C1 segment of cervical spinal cord (tissue), 14 donors: ENCODE data around the gene PRPSAP1.

Source experiments
- DNase-seq, 14 donors: peaks; one replicate each; lab custom pipeline; 2025; lab: John Stamatoyannopoulos, UW

PRPSAP1 gene, protein sequence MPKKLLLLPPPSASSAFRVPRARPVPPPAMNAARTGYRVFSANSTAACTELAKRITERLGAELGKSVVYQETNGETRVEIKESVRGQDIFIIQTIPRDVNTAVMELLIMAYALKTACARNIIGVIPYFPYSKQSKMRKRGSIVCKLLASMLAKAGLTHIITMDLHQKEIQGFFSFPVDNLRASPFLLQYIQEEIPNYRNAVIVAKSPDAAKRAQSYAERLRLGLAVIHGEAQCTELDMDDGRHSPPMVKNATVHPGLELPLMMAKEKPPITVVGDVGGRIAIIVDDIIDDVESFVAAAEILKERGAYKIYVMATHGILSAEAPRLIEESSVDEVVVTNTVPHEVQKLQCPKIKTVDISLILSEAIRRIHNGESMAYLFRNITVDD

GRCh38 chr17:76353599-76354316 is at the start of gene PRPSAP1:
Gene PRPSAP1, minus strand, starts transcription at chr17:76353916. Its CDS starts 213 bp downstream, at chr17:76353703.
- peak; percentile 71 to 98 (median 92) for DNase-seq

DNA sequence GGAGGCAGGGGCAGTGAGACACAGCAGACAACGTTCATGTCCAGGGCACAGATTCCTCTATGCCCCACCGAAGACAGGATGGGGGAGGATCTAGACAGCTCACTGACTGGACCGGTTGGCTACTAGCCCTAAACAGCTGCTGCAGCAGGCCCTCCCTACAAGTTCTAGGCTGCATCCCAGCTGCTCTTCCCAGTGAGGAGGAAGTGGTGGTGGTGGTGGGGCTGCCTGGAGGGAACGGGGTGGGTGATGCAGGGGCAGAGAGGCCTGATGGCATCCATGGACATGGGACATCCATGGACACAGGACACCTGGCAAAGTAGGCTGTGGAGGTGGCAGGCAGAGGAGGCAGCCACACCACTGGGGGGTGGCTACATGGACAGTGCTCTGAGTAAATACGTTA is 49.0 kb upstream of the PRPSAP1 start:
- DNase-seq = no peak

GRCh38 chr17:76399175-76400172 is 45.8 kb upstream of the PRPSAP1 start:
- no peak for DNase-seq

DNA sequence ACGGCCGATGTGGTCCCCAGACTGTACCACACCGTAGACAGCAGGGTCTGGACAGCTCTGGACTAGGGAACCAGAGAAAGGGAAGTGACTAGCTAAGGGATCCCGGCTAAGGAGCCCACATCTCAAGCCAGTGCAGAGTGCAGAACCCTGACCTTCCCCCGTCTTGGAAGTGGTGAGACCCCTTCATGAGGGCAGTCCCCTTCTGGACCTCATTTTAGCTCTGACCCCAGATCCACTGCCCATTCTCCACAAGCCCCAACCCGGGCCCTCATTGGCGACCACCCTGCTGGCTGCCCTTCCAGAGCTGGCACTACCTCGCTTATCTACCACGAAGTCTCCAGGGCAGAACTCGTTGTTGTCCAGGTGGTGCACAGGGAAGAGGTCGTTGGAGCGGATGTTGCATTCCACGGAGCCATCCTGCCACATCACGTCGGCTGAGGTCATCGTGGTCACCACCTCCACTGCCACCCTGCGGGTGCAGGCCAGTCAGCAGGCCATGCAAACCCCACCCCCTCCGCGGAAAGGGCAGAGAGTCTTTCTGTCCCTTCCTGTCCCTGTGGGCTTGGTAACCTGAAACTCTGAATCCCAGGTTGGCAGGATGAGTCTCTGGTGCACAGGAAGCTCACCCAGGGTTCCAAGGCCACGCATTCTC is 44.9 kb upstream of the PRPSAP1 start:
- no peak for DNase-seq

DNA sequence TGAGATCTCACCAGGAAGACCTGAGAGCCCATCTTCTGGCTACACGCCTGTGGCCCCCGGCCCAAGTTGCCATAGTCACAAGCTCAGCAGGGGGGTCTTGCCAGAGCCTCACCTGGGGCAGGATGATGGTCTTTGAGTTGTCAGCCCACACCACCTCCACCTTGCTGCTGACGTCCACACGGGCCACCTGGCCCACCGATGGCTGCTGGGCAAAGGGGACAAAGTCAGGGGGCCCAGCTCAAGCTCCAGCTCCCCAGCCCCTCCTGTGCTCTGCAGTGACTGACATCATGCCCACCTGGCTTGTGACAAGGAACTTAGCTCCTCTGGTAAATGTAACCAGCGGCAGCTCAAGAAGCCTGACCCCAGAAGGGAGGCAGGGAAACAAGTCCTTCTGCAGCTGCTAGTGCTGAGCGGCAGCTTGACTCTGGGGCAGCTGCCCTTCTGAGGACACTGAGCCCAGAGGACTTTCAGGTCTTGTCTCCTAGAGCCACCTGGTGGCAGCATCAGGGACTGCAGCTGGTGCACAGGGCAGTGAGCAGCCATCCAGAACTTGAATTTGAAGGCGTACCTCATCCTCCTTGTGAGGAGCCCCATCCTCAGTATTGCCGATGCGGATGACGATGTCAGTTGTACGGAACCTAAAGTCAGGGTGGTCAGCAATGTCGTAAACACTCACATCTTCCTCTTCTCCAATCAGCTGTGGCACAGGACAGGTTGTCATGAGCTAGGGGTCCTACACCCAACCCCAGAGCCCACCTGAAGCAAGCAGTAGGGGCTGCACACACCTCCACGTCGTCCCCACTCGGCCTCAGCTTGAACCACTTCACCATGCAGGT is 44.2 kb upstream of the PRPSAP1 start:
- DNase-seq = peak in 13 of 14 donors; percentile 12 to 85 (median 68)

DNA sequence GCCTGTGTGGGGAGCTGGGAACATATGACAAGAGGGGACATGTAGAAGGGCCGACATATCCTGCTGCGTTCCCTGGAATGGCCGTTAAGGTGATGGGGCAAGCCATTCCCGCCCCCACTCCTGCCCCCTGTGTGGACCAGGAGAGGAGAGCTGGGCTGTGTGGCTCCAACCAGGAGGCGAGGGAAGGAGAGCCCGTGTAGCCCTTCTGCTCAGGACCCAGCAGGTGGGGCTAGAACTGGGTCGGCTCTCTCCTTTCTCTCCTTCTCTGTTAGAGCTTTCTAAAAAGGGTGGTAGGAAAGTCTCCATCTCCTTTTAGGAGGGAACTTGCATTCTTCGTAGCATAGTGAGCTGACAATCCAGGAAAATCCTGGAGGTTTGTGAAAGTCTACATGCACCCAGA is 43.5 kb upstream of the PRPSAP1 start:
- DNase-seq = no peak

DNA sequence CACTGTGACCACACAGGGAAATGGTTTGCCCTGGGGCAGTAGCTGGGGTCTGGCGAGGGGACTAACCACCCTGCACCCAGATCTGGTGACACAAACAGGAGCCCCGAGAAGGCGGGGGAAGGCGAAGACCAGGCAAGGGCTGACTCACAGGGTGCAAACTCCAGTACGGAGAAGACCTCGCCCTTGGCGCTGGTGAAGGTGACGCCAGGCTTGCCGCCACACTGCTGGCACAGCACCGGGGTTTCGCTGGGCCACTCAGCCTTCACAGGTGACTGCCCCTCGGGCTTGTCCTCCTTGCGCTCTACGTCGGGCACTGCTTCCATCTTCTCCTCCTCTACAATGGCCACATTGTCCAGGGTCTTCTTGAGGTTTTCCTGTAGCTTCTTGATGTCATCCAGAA is 42.3 kb upstream of the PRPSAP1 start:
- no peak for DNase-seq

DNA sequence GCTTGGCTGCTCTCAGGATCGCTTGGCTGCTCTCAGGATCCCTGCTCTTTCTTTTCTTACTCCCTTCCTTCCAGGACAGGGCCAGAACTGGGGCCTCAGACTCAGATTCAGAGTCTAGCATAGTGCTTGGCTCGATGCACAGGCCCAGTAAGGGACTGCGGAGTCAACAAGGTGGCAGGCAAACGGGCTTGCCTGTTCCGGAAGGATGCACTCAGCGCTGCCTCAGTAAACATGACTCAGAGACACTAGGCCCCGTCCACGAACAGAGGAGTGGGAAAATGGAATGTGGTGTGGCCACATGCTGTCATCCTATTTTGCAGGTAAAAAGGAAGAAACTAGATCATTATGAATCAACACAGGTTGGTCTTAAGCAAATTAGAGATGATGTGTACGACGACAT is 40.5 kb upstream of the PRPSAP1 start:
- DNase-seq = no peak

DNA sequence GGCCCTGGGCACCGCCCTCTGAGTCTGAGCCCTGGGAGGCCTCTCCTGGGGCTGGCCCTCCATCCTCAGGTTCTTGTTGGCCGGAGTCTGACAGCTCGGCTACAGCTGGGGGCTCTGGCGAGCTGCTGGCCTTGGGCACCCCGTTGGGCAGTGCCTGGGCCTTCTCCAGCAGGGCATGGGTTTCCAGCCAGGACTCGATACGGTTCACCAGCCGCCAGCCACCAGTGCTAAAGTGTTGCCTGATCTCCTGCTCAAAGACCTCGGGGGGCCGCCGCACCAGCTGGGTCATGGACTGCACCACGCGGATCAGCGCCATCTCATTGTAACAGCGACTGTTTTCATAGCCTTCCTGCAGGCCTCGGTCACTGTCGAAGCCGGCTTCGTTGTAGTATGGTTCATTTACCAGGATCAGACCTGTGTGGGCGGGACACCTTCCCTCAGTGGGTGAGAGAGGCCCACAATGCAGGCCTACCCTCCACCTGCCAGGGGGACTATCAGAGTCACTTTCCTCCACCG is 37.5 kb upstream of the PRPSAP1 start:
- no peak for DNase-seq

DNA sequence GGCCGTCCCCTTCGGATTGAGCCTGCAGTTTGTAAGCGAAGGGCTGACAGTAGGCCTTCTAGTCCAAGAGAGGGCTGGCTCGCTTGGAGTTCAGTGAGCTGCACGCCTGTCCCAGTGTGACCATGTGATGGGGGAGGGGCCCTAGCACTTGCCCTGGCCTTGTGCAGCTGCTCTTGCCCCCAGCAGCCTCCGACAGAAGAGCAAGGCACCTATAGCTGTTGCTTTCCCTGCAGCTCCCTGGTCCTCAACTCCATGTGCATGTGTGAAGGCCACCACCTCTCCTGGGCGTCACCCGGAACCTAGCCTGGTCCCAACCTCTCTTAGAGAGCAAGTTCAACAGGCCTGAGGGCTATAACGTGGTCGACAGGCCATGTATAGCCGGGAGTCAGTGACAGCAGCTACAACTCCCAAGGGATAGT is 36.3 kb upstream of the PRPSAP1 start:
- no peak for DNase-seq

DNA sequence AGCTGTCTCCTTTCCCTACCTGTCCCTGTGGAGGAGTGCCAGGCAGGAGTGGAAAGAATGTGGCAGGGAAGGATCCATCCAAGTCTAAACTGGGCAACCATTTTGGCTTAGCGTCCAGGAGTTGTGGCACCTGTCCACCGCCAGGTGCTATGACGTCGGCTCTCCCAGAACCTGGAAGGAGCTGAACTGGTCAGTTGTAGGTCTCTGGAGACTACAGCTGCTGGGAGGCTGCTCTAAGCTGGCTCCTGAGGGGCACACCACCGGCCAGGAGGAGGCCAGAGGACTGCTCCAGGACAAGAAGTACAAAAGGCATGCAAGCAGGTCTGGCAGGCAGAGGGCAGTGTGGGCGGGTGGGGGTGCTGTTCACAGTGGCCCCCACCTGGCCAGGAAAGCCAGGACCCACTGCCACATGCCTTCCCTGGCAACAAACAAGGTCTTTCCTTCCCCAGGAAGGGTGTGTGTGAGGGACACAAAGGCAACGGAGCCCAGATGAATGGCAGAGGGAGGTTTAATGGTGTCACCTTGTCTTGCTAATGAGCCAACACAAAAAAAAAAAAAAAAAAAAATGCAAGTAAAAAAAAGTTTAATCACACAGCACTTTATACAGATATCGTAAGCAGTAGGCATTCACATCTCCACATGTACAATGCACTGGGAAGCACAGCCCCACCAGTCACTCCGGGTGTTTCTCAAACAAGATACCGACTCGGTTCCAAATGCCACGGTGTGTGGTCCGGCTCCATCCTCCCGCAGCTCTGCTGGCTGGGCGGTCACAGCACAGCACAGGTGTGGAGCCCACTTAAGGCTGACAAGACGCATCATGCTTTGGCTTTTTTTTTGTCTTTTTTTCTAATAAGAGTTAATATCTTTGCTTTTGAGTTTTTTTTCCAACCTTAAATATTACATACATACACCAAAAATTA is 35.5 kb upstream of the PRPSAP1 start:
- DNase-seq = no peak

DNA sequence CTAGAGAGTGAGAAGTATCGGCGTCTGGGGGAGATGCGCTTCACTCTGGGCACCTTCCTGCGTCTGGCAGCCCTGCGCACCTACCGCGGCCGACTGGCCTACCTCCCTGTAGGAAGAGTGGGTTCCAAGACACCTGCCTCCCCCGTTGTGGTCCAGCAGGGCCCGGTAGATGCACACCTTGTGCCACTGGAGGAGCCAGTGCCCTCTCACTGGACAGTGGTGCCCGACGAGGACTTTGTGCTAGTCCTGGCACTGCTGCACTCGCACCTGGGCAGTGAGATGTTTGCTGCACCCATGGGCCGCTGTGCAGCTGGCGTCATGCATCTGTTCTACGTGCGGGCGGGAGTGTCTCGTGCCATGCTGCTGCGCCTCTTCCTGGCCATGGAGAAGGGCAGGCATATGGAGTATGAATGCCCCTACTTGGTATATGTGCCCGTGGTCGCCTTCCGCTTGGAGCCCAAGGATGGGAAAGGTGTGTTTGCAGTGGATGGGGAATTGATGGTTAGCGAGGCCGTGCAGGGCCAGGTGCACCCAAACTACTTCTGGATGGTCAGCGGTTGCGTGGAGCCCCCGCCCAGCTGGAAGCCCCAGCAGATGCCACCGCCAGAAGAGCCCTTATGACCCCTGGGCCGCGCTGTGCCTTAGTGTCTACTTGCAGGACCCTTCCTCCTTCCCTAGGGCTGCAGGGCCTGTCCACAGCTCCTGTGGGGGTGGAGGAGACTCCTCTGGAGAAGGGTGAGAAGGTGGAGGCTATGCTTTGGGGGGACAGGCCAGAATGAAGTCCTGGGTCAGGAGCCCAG is 33.5 kb upstream of the PRPSAP1 start:
- DNase-seq = no peak

GRCh38 chr17:76385892-76386786 is 32.4 kb upstream of the PRPSAP1 start:
- peak in 5 of 14 donors; percentile 21 to 47 (median 31) for DNase-seq

DNA sequence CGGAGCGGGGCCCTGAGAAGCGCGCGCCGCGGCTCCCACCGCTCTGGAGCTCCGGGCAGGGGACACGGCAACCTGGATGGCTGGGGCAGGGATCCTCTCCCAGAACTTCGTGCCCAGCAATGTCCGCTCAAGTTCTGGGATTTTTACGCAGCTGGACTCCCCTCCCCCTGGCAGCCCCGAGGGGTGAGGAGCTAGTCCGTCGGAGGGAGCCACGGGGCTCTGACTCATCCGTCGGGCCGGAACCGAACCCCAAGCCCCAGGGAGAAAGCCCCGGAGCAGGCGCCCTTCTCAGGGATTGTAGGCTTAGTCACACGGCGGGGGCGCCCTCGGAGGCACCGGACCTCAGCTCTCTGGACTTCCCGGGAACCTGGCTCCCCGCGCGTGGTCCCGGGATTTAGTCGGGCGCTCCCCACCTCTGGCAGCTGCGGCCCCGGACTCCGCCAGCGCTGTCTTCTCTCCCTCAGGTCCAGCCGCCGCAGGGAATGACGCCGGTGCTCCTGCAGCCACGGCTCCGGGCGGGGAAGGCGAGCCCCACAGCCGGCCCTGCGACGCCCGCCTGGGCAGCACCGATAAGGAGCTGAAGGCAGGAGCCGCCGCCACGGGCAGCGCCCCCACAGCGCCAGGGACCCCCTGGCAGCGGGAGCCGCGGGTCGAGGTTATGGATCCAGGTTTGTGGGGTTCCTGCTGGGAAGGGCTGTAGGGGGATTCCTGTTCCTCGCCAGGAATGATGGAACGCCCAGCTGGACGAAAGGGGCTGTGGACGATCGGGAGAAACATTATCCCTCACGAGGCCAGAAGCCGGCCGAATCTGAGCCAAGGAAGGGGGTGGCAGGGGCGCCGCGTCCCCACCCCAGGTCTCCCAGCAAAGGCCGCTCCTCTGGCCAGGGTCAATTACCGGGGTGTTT is 31.5 kb upstream of the PRPSAP1 start:
- DNase-seq = peak in 2 of 14 donors; percentile 19 to 43

DNA sequence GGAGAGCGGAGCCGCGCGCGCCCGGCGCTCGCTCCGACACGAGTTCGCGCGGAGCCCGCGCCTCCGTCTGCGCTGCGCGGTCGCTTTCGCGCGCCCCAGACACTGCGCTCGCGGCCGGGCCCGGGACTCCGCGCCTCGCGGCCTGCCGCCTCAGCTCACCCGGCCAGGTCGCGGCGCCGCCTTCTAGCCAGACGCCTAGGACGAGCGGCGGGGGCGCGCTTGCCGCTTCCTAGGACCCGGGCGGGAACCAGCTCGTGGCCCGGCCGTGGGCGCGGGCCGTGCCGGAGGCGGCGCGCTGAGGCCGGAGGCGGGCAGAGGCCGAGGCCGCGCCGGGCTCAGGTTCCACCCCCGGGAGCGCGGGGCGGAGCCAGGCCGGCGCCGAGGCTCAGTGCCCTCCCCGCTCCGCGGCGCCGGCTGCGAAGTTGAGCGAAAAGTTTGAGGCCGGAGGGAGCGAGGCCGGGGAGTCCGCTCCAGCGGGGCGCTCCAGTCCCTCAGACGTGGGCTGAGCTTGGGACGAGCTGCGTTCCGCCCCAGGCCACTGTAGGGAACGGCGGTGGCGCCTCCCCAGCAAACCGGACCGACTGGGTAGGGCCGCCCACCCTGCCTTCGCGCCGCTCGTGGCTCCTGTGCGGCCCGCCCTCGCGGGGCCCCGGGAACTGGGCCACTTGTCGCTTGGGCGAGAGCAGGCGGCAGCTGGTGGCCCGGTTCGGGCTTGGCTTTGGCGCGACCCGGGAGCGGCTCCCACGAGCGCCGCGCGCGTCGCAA is 30.7 kb upstream of the PRPSAP1 start, which contains the start of gene SPHK1:
Gene SPHK1, plus strand, starts transcription at position 388 of the 765 bp plus-strand sequence. CDS start 1,036 bp downstream, outside the sequence.
- peak in 2 of 14 donors; percentile 29 to 45 for DNase-seq
